GM21367 (cell line): ENCODE data around the gene B4GALT3.
A peak's percentile ranks its signal among the peaks of the same experiment; 100 is the strongest.

Experiments used
- ATAC-seq: cut with Tn5 transposase; IDR thresholded peaks from one replicate; pipeline ENCODE4 v1.9.1; 2021; ENCODE audit not compliant: unreplicated experiment

The B4GALT3 gene

GRCh38 chr1:161164901-161165610 is 12.3 kb downstream of the B4GALT3 start:
- no peak for ATAC-seq

- no peak for ATAC-seq
Observed at GRCh38 chr1:161163793-161164192, 13.5 kb downstream of the B4GALT3 start.

- ATAC-seq = no peak
Observed at GRCh38 chr1:161162806-161163205, 14.5 kb downstream of the B4GALT3 start.

DNA sequence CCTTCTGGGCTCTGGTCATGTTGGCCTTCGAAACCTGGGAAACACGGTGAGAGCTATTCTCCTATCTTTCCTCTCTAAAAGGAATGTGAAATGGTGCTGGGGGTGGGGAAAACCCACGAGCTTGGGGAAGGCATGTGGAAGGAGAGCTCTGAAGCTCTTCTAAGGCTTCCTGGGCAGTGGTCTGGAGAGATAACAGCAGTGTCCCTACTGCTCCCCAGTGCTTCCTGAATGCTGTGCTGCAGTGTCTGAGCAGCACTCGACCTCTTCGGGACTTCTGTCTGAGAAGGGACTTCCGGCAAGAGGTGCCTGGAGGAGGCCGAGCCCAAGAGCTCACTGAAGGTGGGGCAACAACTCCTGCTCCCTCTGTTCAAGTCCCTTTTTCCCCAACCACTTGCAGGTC is 15.3 kb downstream of the B4GALT3 start:
- ATAC-seq = no peak

DNA sequence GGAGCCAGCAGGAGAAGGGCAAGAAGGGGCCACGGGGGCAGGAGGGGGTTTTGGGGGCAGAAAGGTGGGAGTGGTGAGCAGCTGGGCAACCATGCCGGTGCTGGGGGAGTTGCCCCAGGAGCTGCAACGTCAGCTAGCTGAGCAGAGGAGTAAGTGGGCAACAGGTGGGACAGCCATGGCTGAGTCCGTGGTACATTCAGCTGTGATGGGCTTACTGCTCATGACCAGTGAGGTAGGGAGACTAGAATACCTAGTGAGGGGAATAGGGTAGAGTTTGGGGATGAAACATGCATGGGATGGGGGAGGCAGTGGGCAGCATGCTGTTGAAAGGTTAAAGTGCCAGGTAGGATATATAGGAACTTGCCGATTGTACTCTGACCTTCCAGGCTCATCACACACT is 15.7 kb downstream of the B4GALT3 start:
- ATAC-seq = no peak

GRCh38 chr1:161160671-161161145 is 16.6 kb downstream of the B4GALT3 start:
- no peak for ATAC-seq

DNA sequence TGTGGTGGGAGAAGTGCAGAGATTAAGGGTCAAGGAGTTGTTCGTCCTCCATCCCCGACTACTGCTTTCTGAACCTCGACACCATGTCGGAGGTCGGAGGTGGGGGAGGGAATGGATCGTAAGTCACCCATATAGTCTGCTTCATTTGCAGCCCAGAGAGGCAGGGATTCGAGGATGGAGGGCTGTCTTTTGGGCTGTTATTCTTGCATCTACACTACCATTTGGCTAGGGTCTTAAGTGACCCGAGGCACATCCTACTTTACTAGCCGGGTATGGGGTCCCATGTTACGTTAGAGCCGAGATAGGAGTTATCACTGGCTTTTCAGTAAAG is 17.4 kb downstream of the B4GALT3 start:
- no peak for ATAC-seq

DNA sequence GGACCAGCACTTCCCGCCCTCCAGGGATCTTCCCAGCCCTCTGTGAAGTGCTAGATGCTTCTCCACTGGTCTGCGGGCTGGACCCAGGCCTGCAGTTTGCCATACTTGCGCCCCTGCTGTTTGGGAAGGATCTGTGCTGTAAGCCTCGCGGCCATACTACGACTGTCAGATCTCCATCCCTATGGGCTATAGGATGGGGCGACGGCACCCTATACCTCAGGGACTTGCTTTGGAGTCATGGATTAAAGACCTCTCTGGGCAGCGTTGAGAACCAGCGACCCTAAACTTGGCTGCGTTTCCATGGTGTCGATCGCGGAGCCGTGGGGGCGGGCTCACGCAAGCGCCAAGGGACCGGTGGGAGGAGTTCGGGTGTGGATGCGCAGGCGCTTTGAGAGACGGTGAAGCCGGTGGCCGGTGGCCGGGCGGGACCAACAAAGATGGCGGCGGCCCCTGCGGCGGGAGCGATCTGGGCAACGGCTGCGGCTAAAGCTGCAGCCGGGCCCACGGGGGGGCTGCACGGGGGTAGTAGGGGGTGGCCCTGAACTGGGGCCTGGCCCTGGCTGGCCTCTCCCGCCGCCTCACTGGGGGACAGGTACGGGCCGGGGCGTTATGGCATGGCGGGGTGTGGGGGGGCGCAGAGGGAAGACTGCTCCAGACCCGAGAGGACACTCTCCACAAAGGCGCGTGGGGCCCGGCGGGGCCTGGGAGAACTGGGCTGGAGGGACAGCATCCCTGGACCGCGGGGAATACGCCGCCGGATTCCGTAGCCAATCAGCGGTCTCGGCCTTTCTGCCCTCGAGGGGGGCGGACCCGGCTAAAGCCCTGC is 18.0 kb downstream of the B4GALT3 start, which contains the start of gene USP21:
Gene USP21, plus strand, starts transcription at position 414 of the 826 bp plus-strand sequence. CDS start 1,141 bp downstream, outside the sequence.
- peak; percentile 73 for ATAC-seq

DNA sequence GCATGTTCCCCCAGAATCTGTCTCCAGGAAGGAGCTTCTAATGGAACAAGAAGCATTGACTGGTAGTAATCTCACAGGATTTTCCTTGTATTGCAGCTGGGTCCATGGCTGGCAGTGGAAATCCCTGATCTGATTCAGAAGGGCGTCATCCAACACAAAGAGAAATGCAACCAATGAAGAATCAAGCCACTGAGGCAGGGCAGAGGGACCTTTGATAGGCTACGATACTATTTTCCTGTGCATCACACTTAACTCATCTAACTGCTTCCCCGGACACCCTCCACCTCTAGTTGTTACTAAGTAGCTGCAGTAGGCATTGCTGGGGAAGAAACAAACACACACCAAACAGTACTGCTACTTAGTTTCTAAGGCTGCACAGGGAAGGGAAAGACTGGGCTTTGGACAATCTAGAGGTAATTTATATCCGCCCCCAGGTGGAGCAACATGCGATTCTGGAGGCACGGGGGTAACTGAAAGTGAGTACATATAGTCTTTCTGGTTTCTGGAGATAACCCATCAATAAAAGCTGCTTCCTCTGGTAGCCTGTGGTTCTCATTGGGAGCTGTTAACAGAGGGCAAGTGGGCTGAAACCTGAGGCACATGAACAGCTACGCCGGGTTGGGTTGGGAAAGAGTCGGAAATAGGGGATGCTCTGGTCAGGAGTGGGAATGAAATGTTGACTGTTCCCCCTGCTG is 18.8 kb downstream of the B4GALT3 start:
- ATAC-seq = no peak

DNA sequence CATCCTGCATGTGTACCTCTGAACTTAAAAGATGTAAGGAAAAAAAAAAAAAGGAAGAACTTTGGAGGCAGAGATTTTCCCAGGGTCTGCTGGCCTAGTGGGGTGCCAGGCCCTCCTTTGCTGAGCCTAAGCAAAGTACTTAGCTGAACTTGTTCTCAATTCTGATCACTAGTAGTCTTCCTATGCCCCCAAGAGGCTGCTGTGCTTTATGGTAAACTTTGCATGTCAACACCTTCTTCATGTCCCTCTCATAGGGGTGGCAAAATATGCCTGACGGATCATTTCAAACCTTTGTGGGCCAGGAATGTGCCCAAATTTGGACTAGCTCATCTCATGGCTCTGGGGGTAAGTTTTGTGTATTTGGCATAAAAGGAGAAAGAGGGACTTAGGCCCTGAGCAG is 19.4 kb downstream of the B4GALT3 start:
- no peak for ATAC-seq

GRCh38 chr1:161153682-161154337 is 23.5 kb downstream of the B4GALT3 start, which contains the start of gene UFC1:
UFC1 (plus strand) TSS chr1:161153978; CDS start chr1:161153998, 20 bp downstream.
- ATAC-seq = no peak

DNA sequence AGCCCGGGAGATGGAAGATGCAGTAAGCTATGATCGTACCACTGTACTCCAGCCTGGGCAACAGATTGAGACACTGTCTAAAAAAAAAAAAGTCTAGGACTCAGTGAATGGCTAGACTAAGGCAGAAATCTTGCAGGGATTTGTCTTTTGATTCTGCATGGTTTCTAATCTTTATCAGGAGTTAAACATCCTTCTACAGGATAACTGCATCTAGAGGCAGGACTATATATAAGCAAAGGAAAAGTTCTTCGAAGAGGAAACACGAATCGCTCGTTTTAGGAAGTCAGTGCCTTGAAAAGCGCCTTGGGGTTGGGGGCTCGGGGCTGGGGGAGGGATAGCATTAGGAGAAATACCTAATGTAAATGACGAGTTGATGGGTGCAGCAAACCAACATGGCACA is 24.1 kb downstream of the B4GALT3 start:
- ATAC-seq = no peak

GRCh38 chr1:161145832-161146231 is 31.5 kb downstream of the B4GALT3 start:
- no peak for ATAC-seq

DNA sequence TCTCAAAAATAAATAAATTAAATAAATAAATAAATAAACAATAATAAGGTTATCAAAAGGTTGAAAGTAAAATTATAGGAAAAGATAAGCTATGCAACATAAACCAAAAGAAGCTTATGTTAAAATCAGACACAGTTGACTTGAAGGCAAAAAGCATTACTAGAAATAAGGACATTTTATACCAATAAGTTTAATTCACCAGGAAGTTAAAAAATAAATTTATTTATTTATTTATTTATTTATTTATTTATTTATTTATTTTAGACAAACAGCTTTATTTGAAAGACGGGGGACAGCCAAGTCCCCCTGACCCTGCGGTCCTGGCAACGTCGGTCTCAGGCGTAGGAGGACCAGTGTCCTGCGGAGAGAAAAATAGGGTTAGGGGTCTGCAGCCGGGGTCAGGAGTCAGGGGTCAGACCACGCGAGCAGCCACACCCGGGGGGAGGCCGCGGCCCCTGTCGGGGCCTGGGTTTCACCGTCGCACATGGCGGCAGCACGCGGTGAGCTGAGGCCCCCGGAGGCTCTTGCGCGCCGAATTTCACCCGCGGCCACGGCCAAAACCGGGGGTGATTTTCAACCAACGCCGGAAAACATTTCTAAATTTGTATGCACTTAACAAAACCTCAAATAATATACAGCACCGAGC is 36.4 kb downstream of the B4GALT3 start:
- no peak for ATAC-seq

DNA sequence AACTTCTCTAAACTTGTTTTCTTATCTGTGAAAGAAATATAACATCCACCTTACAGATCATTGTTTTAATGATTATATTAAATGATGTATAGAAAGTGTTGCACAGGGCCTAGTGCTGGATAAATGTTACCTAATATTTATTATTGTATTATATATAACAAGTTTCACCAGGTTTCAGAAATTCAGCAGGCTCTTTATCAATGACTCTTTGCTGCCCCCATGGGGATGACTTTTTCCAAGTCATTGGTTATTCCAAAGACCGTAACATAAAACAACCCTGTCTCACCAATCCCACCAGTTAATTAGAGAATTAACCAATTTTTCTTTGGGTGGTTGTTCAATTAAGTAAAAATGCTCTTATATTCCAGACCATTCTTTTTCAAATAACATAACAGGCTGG is 37.5 kb downstream of the B4GALT3 start:
- no peak for ATAC-seq

DNA sequence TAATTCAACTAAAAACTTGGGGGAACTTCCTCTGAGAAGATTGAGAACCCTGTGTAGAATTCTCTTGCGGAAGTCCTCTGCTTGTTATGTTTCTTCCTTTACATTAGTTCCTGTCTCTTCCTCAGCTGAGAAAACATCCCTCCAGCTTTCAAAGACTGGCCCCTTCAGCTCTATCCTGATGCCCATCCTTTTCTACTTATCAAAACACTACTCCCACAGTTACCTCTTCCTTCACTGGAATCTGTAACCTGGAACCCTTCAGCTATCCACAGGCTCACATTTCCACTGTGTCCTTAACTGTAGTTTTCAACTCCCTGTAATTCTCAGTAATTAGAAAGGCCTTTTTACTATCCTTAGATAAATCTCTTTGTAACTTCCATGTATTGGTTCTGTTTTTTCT is 38.9 kb downstream of the B4GALT3 start:
- ATAC-seq = no peak

GRCh38 chr1:161137881-161138280 is 39.4 kb downstream of the B4GALT3 start:
- no peak for ATAC-seq

DNA sequence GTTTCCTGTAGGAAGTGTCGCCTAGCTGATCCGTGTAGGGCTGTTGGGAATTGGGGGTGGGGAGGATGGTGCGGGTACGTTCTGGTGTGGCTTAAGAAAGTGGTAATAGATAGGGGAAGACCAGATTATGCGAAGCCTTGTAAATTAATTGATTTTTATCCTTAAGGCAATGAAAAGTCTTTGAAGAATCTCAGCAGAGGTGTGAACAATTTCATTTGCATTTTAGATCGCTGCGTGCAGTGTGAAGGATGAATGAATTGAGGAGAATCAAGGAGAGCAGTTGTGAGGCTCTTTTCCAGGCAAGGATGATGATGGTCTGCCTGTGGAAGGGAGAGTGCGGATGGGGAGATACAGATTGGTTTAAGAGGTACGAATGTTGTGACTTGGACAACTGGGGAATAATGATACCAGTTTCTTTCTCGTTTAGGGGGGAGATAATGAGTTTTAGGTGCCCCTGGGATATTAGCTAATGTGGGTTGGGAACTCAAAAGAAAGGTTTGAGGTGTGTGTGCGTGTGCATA is 44.0 kb downstream of the B4GALT3 start:
- no peak for ATAC-seq

- peak; percentile 89 for ATAC-seq
Observed at GRCh38 chr1:161132410-161133219, 44.7 kb downstream of the B4GALT3 start, which contains the start of gene DEDD. DEDD (minus strand) TSS chr1:161132667; CDS start chr1:161124462, 8,205 bp downstream.
